Mesodermal cell (in vitro differentiated cells): ENCODE measurements around the gene TOM1L2.

Source experiments
- H3K27ac ChIP-seq: 2 replicates; pipeline ENCODE4 v1.7.0; 2013; ENCODE audit warnings: mild to moderate bottlenecking, low read depth, low read length, moderate library complexity; ENCODE audit not compliant: severe bottlenecking
- H3K36me3 ChIP-seq: 2 replicates; pipeline ENCODE4 v1.7.1; 2013; ENCODE audit warnings: mild to moderate bottlenecking, low read length, moderate library complexity; ENCODE audit not compliant: control insufficient read depth, insufficient read depth
- H3K4me1 ChIP-seq: one replicate; pipeline ENCODE4 v1.7.1; 2013; ENCODE audit warnings: mild to moderate bottlenecking, low read length; ENCODE audit not compliant: insufficient read depth, control insufficient read depth, poor library complexity, severe bottlenecking
- H3K4me3 ChIP-seq: 2 replicates; pipeline ENCODE4 v1.7.0; 2013; ENCODE audit warnings: low read length, control low read depth, mild to moderate bottlenecking; ENCODE audit not compliant: insufficient read depth, poor library complexity, severe bottlenecking; ENCODE audit errors: extremely low read depth
- H3K9me3 ChIP-seq: 2 replicates; pipeline ENCODE4 v1.7.1; 2013; ENCODE audit warnings: mild to moderate bottlenecking, low read length, moderate library complexity; ENCODE audit not compliant: control insufficient read depth
- WGBS, 2 experiments: methylation state at CpG; one replicate each; pipeline ENCODE4 v1.1.5; 2013; ENCODE audit warnings: missing lambda C conversion rate in 2 of 2; ENCODE audit not compliant: insufficient coverage in 2 of 2; 5-methylcytosine and 5-hydroxymethylcytosine counted together

TOM1L2 gene

DNA sequence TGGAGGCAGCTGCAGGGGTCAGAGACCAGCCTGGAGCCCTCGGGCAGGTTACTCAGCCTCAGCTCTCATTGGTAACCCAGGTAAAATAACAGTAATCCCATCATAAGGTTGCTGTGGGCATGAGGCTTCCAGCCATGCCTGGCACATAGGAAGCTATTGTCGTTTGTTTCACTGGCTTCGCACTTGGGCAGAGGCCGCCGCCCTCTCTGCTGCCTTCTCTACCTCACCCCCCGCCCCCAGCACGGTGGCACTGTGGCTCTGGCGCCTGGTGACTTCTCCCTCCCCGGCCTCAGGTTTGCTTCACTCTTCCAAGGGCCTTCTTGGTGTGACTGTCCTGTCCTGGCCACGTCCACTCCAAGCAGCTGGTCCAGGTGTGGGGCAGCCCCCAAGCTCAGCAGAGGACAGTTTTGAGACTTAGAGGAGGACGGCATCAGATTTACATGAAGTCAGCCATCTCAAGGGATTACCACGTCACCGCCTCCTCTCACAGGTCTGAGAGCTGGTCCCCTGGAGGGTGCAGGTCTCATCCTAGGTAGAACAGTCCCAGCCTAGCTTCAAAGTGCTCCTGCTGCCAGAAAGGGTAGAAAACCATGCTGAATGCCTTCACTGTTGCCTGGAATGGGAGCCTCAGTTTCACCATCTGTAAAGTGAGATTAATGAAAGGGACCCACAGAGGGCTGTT lies 170.3 kb downstream of the TOM1L2 start:
- Histone ChIP-seq H3K36me3 (peaks cover 85% of the 10 kb centered on the region), H3K27ac (no peak overlapping the region), H3K9me3 (no peaks in the 10 kb centered on the region), H3K4me3 (no peak overlapping the region), H3K4me1 (peaks cover 6% of the 10 kb centered on the region)
- 92% methylated on average over 13 of the region's 13 CpGs for WGBS, 2 experiments

DNA sequence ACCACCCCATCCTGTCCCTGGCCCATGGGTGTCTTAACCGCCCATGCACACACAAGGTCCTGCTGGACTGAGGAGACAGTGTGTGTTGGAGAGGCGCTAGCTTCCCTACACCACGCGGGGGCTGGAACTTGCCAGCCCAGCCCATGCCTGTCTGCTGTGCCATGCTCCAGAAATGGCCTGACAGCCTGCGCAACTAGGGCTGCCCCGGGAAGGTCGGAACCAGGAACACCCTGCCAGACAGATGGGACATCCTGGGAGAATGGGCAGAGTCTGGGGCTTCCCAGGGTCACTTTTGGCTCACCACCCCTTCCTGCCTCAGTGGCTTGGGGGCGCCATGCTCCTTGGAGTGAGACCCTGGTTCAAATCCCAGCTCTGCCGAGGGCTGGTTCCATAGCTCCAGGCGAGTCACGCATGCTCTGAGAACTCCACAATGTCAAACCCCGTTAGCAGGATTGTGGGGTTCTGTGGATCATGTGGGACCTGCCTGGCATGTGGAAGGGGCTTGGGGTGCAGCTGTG lies 171.6 kb downstream of the TOM1L2 start:
- H3K36me3 ChIP-seq = peaks cover 87% of the 10 kb centered on the region

GRCh38 chr17:17798573-17799255 lies 173.5 kb downstream of the TOM1L2 start:
- WGBS, 2 experiments = 95% methylated on average over 11 of the region's 16 CpGs
- Histone ChIP-seq H3K9me3 (no peaks in the 10 kb centered on the region), H3K36me3 (peaks cover 88% of the 10 kb centered on the region), H3K27ac (no peak overlapping the region), H3K4me3 (no peak overlapping the region), H3K4me1 (no peaks in the 10 kb centered on the region)

More for the DNA sequence above, 171.6 kb downstream of the TOM1L2 start:
- no peak overlapping the region for H3K4me3 ChIP-seq
- WGBS, 2 experiments = 94 to 97% methylated on average over 11 of the region's 12 CpGs
- no peak overlapping the region for H3K27ac ChIP-seq
- H3K9me3 ChIP-seq = no peaks in the 10 kb centered on the region
- peaks cover 5% of the 10 kb centered on the region for H3K4me1 ChIP-seq

DNA sequence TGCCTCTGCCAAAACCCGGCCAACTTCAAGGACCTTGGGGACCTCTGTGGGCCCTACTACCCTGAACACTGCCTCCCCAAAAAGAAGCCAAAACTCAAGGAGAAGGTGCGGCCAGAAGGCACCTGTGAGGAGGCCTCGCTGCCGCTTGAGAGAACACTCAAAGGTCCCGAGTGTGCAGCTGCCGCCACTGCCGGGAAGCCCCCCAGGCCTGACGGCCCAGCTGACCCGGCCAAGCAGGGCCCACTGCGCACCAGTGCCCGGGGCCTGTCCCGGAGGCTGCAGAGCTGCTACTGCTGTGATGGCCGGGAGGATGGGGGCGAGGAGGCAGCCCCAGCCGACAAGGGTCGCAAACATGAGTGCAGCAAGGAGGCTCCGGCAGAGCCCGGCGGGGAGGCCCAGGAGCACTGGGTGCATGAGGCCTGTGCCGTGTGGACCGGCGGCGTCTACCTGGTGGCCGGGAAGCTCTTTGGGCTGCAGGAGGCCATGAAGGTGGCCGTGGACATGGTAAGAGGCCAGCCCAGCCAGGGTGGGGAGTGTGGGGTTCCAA lies 174.1 kb downstream of the TOM1L2 start:
- peaks cover 88% of the 10 kb centered on the region for H3K36me3 ChIP-seq
- no peak overlapping the region for H3K4me3 ChIP-seq
- no peaks in the 10 kb centered on the region for H3K9me3 ChIP-seq
- 94 to 95% methylated on average over 18 to 24 of the region's 25 CpGs for WGBS, 2 experiments
- H3K27ac ChIP-seq = no peak overlapping the region
- H3K4me1 ChIP-seq = peaks cover 5% of the 10 kb centered on the region

GRCh38 chr17:17797119-17797809 lies 174.9 kb downstream of the TOM1L2 start:
- Histone ChIP-seq H3K36me3 (peaks cover 86% of the 10 kb centered on the region), H3K4me3 (no peak overlapping the region), H3K4me1 (peaks cover 13% of the 10 kb centered on the region), H3K27ac (no peak overlapping the region), H3K9me3 (no peaks in the 10 kb centered on the region)
- WGBS, 2 experiments = 94 to 98% methylated on average over 29 of the region's 30 CpGs

- Histone ChIP-seq H3K36me3 (peaks cover 83% of the 10 kb centered on the region), H3K4me3 (no peak overlapping the region), H3K4me1 (peaks cover 19% of the 10 kb centered on the region), H3K27ac (no peak overlapping the region), H3K9me3 (no peaks in the 10 kb centered on the region)
- 95 to 99% methylated on average over 12 to 13 of the region's 13 CpGs for WGBS, 2 experiments
Measured at GRCh38 chr17:17796787-17797061, 175.5 kb downstream of the TOM1L2 start.

GRCh38 chr17:17795946-17796786 lies 176.0 kb downstream of the TOM1L2 start:
- Histone ChIP-seq H3K4me3 (no peak overlapping the region), H3K36me3 (peaks cover 78% of the 10 kb centered on the region), H3K4me1 (peaks cover 24% of the 10 kb centered on the region), H3K9me3 (no peaks in the 10 kb centered on the region), H3K27ac (no peak overlapping the region)
- WGBS, 2 experiments = 96% methylated on average over 30 to 31 of the region's 40 CpGs

DNA sequence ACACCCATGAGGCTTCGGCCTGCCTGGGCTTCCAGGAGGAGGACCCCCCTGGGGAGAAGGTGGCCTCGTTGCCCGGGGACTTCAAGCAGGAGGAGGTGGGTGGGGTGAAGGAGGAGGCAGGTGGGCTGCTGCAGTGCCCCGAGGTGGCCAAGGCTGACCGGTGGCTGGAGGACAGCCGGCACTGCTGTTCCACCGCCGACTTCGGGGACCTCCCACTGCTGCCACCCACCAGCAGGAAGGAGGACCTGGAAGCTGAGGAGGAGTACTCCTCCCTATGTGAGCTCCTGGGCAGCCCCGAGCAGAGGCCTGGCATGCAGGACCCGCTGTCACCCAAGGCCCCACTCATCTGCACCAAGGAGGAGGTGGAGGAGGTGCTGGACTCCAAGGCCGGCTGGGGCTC lies 176.9 kb downstream of the TOM1L2 start:
- 97 to 100% methylated on average over 6 of the region's 12 CpGs for WGBS, 2 experiments
- H3K4me1 ChIP-seq = peaks cover 24% of the 10 kb centered on the region
- no peak overlapping the region for H3K4me3 ChIP-seq
- H3K27ac ChIP-seq = no peak overlapping the region
- H3K36me3 ChIP-seq = peaks cover 70% of the 10 kb centered on the region
- no peaks in the 10 kb centered on the region for H3K9me3 ChIP-seq

- Histone ChIP-seq H3K36me3 (peaks cover 62% of the 10 kb centered on the region), H3K4me1 (peaks cover 24% of the 10 kb centered on the region), H3K4me3 (no peak overlapping the region), H3K27ac (no peak overlapping the region), H3K9me3 (no peaks in the 10 kb centered on the region)
- WGBS, 2 experiments = 96% methylated on average over 30 to 31 of the region's 31 CpGs
Measured at GRCh38 chr17:17794382-17794781, 177.8 kb downstream of the TOM1L2 start.
